Smooth muscle cell (in vitro differentiated cells): ENCODE results near the gene SIAH2. TPM values are rescaled to one million over a fixed set of nuclear protein-coding genes. Genes with fewer than 3 reads are reported as not detected.

Source experiments
- DNase-seq: peaks from one replicate; lab custom pipeline; 2025; ENCODE audit not compliant: unreplicated experiment; lab: John Stamatoyannopoulos, UW
- H2AFZ ChIP-seq: fragments of 200-600 bp; sonication (generic); 2 replicates; pipeline ENCODE4 v1.6.0; 2016; ENCODE audit warnings: antibody characterized with exemption, low read depth, mild to moderate bottlenecking
- H3F3A ChIP-seq: fragments of 200-600 bp; sonication (generic); 2 replicates; pipeline ENCODE4 v1.6.0; 2017; ENCODE audit warnings: antibody characterized with exemption, low read depth
- H3K27ac ChIP-seq: fragments of 200-600 bp; sonication (generic); 2 replicates; pipeline ENCODE4 v1.5.1; 2016; ENCODE audit warnings: low read depth, mild to moderate bottlenecking
- H3K27me3 ChIP-seq: fragments of 200-600 bp; sonication (generic); 2 replicates; pipeline ENCODE4 v1.6.1; 2016; ENCODE audit warnings: low read depth, mild to moderate bottlenecking
- H3K36me3 ChIP-seq: fragments of 200-600 bp; sonication (generic); 2 replicates; pipeline ENCODE4 v1.5.1; 2016; ENCODE audit warnings: low read depth
- H3K4me1 ChIP-seq: fragments of 200-600 bp; sonication (generic); 2 replicates; pipeline ENCODE4 v1.5.1; 2016; ENCODE audit warnings: low read depth
- H3K4me2 ChIP-seq: fragments of 200-600 bp; sonication (generic); 2 replicates; pipeline ENCODE4 v1.6.0; 2016; ENCODE audit warnings: mild to moderate bottlenecking
- H3K4me3 ChIP-seq: fragments of 200-600 bp; sonication (generic); 2 replicates; pipeline ENCODE4 v1.5.1; 2016; ENCODE audit warnings: mild to moderate bottlenecking
- H3K79me2 ChIP-seq: fragments of 200-600 bp; sonication (generic); 2 replicates; pipeline ENCODE4 v1.6.0; 2016; ENCODE audit warnings: low read depth, mild to moderate bottlenecking
- H3K9ac ChIP-seq: fragments of 200-600 bp; sonication (generic); 2 replicates; pipeline ENCODE4 v1.6.0; 2016; ENCODE audit warnings: low read depth
- H3K9me3 ChIP-seq: fragments of 200-600 bp; sonication (generic); replicated peaks from 2 replicates; pipeline ENCODE4 v1.5.1; 2016; ENCODE audit warnings: low read depth
- H4K20me1 ChIP-seq: fragments of 200-600 bp; sonication (generic); 2 replicates; pipeline ENCODE4 v1.6.0; 2016; ENCODE audit warnings: low read depth
- WGBS: methylation state at CpG from one replicate; pipeline ENCODE4 v1.1.7; 2016; ENCODE audit warnings: low lambda C conversion rate; 5-methylcytosine and 5-hydroxymethylcytosine counted together
- polyA plus RNA-seq: library from polyadenylated mRNA; unstranded; fragments of >200 nt; fragmentation: Nextera tagmentation; extraction: Ambion mirVana; gene quantifications from 2 replicates; pipeline ENCODE4 v1.2.1, GENCODE V29; 2016
- total RNA-seq: library from RNA; depleted of rRNA; stranded (reverse); fragments of >200 nt; gene quantifications from 2 replicates; pipeline ENCODE4 v1.2.3, GENCODE V29; 2014
- TF ChIP-seq, protein P1 (sequence below): fragments of 200-600 bp; sonication (generic); IDR thresholded peaks from 2 replicates; pipeline ENCODE4 v1.5.1; 2017; ENCODE audit warnings: borderline replicate concordance, mild to moderate bottlenecking, antibody characterized with exemption; ENCODE audit not compliant: insufficient read depth, poor library complexity, severe bottlenecking

SIAH2 gene
- total and polyA plus RNA-seq, 2 experiments from 2014 or later: 43.9 to 44.9 TPM

DNA sequence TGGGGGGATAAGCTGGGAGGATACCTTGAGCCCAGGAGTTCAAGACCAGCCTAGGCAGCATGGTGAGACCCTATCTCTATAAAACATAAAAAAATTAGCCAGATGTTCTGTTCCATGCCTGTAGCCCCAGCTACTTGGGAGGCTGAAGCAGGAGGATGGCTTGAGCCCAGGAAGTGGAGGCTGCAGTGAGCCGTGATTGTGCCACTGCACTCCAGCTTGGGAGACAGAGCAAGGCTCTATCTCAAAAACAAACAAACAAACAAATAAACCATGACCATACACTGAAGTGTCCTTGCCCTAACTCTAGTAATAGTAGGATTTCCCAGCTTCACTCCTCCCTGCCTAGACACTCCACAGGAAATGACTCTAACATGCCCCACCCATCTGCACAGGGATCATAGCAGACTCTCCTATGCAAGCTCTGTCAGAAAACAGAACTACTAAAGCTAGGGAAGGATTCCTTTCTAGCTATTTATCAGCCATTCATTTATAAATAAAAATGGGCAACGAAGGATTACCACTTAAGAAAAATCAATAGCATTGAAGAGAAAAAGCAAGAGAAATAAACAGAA is 63.8 kb downstream of the SIAH2 start:
- DNase-seq: no peak
- H3K9me3 ChIP-seq: no peaks in the 10 kb centered on the region
- H3K36me3 ChIP-seq: no peaks in the 10 kb centered on the region
- TF ChIP-seq, protein P1, sequence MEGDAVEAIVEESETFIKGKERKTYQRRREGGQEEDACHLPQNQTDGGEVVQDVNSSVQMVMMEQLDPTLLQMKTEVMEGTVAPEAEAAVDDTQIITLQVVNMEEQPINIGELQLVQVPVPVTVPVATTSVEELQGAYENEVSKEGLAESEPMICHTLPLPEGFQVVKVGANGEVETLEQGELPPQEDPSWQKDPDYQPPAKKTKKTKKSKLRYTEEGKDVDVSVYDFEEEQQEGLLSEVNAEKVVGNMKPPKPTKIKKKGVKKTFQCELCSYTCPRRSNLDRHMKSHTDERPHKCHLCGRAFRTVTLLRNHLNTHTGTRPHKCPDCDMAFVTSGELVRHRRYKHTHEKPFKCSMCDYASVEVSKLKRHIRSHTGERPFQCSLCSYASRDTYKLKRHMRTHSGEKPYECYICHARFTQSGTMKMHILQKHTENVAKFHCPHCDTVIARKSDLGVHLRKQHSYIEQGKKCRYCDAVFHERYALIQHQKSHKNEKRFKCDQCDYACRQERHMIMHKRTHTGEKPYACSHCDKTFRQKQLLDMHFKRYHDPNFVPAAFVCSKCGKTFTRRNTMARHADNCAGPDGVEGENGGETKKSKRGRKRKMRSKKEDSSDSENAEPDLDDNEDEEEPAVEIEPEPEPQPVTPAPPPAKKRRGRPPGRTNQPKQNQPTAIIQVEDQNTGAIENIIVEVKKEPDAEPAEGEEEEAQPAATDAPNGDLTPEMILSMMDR: no peak
- no peak overlapping the region for H3K27ac ChIP-seq
- H4K20me1 ChIP-seq: no peaks in the 10 kb centered on the region
- no peaks in the 10 kb centered on the region for H3K79me2 ChIP-seq
- H2AFZ ChIP-seq: no peak overlapping the region
- no peak overlapping the region for H3K4me3 ChIP-seq
- peaks cover 9% of the 10 kb centered on the region for H3F3A ChIP-seq
- no peak overlapping the region for H3K9ac ChIP-seq
- H3K4me1 ChIP-seq: peaks cover under 1% of the 10 kb centered on the region
- 93% methylated on average over 2 of the region's 2 CpGs for WGBS
- no peaks in the 10 kb centered on the region for H3K27me3 ChIP-seq
- H3K4me2 ChIP-seq: no peak overlapping the region

DNA sequence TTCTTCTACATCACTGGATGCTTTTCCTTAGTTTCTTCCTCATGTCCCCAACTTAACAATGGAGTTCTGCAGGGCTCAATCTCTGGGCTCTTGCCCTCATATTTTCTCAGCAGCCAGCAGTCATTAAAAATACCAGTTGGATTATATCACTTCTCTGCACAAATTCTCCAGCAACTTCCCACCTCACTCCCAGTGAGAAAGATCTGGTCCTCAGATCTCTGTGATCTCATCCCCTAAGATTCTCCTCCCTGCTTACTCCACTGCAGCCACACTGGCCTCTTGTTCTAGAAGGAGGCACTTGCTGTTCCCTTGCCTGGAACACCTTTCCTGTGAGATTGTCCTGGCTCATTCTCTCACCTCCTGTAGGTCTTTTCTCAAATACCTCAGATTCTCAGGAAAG is 65.3 kb downstream of the SIAH2 start:
- TF ChIP-seq, protein P1: no peak
- Histone ChIP-seq H3K4me2 (no peak overlapping the region), H3K27ac (no peak overlapping the region), H2AFZ (no peak overlapping the region), H3K27me3 (no peaks in the 10 kb centered on the region), H3K9me3 (peaks cover 11% of the 10 kb centered on the region), H3K4me3 (no peak overlapping the region), H4K20me1 (no peaks in the 10 kb centered on the region), H3K79me2 (no peaks in the 10 kb centered on the region), H3K9ac (no peak overlapping the region), H3K36me3 (no peaks in the 10 kb centered on the region), H3K4me1 (no peaks in the 10 kb centered on the region), H3F3A (peaks cover 5% of the 10 kb centered on the region)
- DNase-seq: no peak

DNA sequence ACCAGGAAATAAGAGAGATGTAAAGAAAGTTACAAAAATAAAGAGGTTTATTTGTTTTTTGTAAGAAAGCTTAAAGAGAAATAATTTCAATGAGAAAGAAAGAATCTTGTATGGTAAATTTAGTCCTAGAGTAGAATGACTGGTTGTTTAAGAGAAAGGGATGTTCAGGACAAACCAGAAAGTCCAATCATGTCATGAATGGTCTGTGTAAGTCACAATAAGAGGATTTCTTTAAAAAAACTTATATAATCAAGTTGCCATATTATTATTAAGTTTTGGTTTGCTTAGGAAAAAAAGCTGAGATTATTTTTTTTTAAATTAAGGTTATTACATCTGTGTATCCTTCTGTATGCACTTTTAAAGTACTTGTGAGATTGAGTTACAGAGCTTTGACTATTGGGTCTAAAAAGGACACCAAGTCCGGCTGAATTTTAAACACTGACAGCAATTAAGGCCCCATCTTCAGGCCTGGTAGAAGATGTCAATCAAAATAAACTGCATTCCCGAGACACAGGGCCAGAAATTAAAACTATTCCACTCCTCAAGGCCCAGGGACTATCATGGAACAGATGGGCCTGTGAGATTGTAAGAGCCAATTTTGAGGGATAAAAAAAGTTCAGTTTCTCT is 71.4 kb downstream of the SIAH2 start:
- no peaks in the 10 kb centered on the region for H3K4me1 ChIP-seq

More for the DNA sequence above, 71.4 kb downstream of the SIAH2 start:
- Histone ChIP-seq H4K20me1 (no peaks in the 10 kb centered on the region), H2AFZ (no peak overlapping the region), H3F3A (no peaks in the 10 kb centered on the region), H3K27me3 (no peaks in the 10 kb centered on the region), H3K9me3 (peaks cover 11% of the 10 kb centered on the region), H3K36me3 (no peaks in the 10 kb centered on the region), H3K4me3 (no peak overlapping the region), H3K9ac (no peak overlapping the region), H3K79me2 (no peaks in the 10 kb centered on the region), H3K27ac (no peak overlapping the region), H3K4me2 (no peak overlapping the region)
- TF ChIP-seq, protein P1: no peak
- no peak for DNase-seq
- 76% methylated on average over 2 of the region's 2 CpGs for WGBS

Other genes with a start within 250 kb of the SIAH2 start
- 268 TPM in 2 replicates for gene SERP1, start 216.7 kb downstream of the SIAH2 start, total RNA-seq
- gene SERP1, start 216.7 kb downstream of the SIAH2 start, polyA plus RNA-seq: 202 and 247 TPM in 2 replicates
- gene EIF2A, start 216.4 kb downstream of the SIAH2 start, total RNA-seq: 155 and 166 TPM in 2 replicates
- 34.0 and 44.1 TPM in 2 replicates for gene EIF2A, start 216.4 kb downstream of the SIAH2 start, polyA plus RNA-seq
- 92.5 and 93.0 TPM in 2 replicates for gene SELENOT, start 159.8 kb downstream of the SIAH2 start, total RNA-seq
- 122 and 128 TPM in 2 replicates for gene SELENOT, start 159.8 kb downstream of the SIAH2 start, polyA plus RNA-seq
- gene ERICH6, start 59.2 kb downstream of the SIAH2 start, total RNA-seq: not detected in 2 replicates
- 0.38 TPM in 1 of 2 replicates, not detected in the other for gene ERICH6, start 59.2 kb downstream of the SIAH2 start, polyA plus RNA-seq
- gene MINDY4B, start 142.3 kb upstream of the SIAH2 start, total RNA-seq: not detected in 2 replicates
- not detected in 2 replicates for gene MINDY4B, start 142.3 kb upstream of the SIAH2 start, polyA plus RNA-seq
- not detected in 2 replicates for gene CLRN1, start 209.6 kb upstream of the SIAH2 start, total RNA-seq
- not detected in 2 replicates for gene CLRN1, start 209.6 kb upstream of the SIAH2 start, polyA plus RNA-seq